Panc1 (cell line): ENCODE data around the gene CHRNB1.

Experiments
- POLR2AphosphoS5 ChIP-seq: IDR thresholded peaks from 2 replicates; pipeline ENCODE4 v1.6.1; 2012; ENCODE audit warnings: mild to moderate bottlenecking, low read depth, low read length, moderate library complexity
- TF ChIP-seq, protein P1 (sequence below), 2 experiments: IDR thresholded peaks; 2 replicates each; pipeline ENCODE4 v1.6.1; 2011 to 2012; ENCODE audit warnings: low read depth in 2 of 2, control low read depth in 1 of 2, low read length in 1 of 2, mild to moderate bottlenecking in 1 of 2, moderate library complexity in 1 of 2; ENCODE audit not compliant: insufficient read depth in 1 of 2
- TF ChIP-seq, protein P2 (sequence below): fragments of 450-650 bp; IDR thresholded peaks from 2 replicates; pipeline ENCODE4 v1.5.1; 2017; ENCODE audit warnings: mild to moderate bottlenecking

DNA sequence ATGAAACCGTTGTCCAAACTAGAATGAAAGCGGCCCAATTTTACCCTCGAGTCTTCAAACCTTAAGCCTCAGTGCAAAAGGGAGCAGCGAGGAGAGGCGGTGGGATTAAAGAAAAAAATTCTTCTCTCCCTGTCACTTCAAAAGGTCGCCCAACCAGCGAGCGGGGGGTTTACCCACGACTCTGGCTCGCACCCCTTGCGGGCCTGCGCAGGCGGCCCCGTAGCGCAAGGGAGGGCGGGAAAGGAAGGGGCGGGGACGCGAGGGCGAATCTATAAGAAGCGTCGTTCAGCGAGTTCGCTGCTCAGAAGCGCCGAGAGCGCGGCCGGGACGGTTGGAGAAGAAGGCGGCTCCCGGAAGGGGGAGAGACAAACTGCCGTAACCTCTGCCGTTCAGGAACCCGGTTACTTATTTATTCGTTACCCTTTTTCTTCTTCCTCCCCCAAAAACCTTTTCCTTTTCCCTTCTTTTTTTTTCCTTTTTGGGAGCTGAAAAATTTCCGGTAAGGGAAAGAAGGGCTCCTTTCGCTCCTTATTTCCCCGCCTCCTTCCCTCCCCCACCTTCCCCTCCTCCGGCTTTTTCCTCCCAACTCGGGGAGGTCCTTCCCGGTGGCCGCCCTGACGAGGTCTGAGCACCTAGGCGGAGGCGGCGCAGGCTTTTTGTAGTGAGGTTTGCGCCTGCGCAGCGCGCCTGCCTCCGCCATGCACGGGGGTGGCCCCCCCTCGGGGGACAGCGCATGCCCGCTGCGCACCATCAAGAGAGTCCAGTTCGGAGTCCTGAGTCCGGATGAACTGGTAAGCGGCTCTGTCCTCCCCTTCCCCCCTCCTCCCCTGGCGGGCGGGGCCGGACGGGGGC lies 39.4 kb downstream of the CHRNB1 start, which contains the start of gene POLR2A:
- TF ChIP-seq, protein P1, sequence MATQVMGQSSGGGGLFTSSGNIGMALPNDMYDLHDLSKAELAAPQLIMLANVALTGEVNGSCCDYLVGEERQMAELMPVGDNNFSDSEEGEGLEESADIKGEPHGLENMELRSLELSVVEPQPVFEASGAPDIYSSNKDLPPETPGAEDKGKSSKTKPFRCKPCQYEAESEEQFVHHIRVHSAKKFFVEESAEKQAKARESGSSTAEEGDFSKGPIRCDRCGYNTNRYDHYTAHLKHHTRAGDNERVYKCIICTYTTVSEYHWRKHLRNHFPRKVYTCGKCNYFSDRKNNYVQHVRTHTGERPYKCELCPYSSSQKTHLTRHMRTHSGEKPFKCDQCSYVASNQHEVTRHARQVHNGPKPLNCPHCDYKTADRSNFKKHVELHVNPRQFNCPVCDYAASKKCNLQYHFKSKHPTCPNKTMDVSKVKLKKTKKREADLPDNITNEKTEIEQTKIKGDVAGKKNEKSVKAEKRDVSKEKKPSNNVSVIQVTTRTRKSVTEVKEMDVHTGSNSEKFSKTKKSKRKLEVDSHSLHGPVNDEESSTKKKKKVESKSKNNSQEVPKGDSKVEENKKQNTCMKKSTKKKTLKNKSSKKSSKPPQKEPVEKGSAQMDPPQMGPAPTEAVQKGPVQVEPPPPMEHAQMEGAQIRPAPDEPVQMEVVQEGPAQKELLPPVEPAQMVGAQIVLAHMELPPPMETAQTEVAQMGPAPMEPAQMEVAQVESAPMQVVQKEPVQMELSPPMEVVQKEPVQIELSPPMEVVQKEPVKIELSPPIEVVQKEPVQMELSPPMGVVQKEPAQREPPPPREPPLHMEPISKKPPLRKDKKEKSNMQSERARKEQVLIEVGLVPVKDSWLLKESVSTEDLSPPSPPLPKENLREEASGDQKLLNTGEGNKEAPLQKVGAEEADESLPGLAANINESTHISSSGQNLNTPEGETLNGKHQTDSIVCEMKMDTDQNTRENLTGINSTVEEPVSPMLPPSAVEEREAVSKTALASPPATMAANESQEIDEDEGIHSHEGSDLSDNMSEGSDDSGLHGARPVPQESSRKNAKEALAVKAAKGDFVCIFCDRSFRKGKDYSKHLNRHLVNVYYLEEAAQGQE (IDR thresholded peaks at IDR 0.05; ENCODE audit: insufficient read depth in 1 of 2, low read depth in 2 of 2, low read length in 1 of 2): no peak; a peak in 1 of 4 replicates
- TF ChIP-seq, protein P2, sequence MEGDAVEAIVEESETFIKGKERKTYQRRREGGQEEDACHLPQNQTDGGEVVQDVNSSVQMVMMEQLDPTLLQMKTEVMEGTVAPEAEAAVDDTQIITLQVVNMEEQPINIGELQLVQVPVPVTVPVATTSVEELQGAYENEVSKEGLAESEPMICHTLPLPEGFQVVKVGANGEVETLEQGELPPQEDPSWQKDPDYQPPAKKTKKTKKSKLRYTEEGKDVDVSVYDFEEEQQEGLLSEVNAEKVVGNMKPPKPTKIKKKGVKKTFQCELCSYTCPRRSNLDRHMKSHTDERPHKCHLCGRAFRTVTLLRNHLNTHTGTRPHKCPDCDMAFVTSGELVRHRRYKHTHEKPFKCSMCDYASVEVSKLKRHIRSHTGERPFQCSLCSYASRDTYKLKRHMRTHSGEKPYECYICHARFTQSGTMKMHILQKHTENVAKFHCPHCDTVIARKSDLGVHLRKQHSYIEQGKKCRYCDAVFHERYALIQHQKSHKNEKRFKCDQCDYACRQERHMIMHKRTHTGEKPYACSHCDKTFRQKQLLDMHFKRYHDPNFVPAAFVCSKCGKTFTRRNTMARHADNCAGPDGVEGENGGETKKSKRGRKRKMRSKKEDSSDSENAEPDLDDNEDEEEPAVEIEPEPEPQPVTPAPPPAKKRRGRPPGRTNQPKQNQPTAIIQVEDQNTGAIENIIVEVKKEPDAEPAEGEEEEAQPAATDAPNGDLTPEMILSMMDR: no peak
- TF ChIP-seq POLR2AphosphoS5: peak; percentile 100
